ENCODE results near the gene EMC7.
"Not testable (repeated sequence)": the region's sequence is repeated elsewhere in the genome, so short reads cannot be mapped to it uniquely, and the experiment has no call there.

Gene EMC7

GRCh38 chr15:34120420-34120819 is 18.8 kb upstream of the EMC7 start:
- not testable (repeated sequence) for H3K9me3 ChIP-seq (ENCODE audit: control insufficient read depth, low read length); H3K27ac ChIP-seq (ENCODE audit: low read depth, low read length, severe bottlenecking); H3K4me1 ChIP-seq (ENCODE audit: control insufficient read depth, insufficient read depth, low read length, poor library complexity, severe bottlenecking); H3K36me3 ChIP-seq (ENCODE audit: control insufficient read depth, insufficient read depth, low read length); H3K4me3 ChIP-seq (ENCODE audit: extremely low read depth, insufficient read depth, low read length, poor library complexity, severe bottlenecking)
- no CpG with 5 or more reads among the region's 2 CpGs for WGBS, 2 experiments (ENCODE audit: insufficient coverage in 2 of 2)

GRCh38 chr15:34119291-34119690 is 17.6 kb upstream of the EMC7 start:
- no peaks in the 10 kb centered on the region for H3K4me1 ChIP-seq (ENCODE audit: control insufficient read depth, insufficient read depth, low read length, poor library complexity, severe bottlenecking)
- H3K27ac ChIP-seq (ENCODE audit: low read depth, low read length, severe bottlenecking): peak overlapping the region; percentile 5
- 83 to 100% methylated on average over 1 to 2 of the region's 4 CpGs for WGBS, 2 experiments (ENCODE audit: insufficient coverage in 2 of 2)
- H3K4me3 ChIP-seq (ENCODE audit: extremely low read depth, insufficient read depth, low read length, poor library complexity, severe bottlenecking): no peak overlapping the region
- H3K36me3 ChIP-seq (ENCODE audit: control insufficient read depth, insufficient read depth, low read length): no peaks in the 10 kb centered on the region
- H3K9me3 ChIP-seq (ENCODE audit: control insufficient read depth, low read length): no peaks in the 10 kb centered on the region

GRCh38 chr15:34116620-34117019 is 15.0 kb upstream of the EMC7 start:
- Histone ChIP-seq H3K36me3 (ENCODE audit: control insufficient read depth, insufficient read depth, low read length) (no peaks in the 10 kb centered on the region), H3K27ac (ENCODE audit: low read depth, low read length, severe bottlenecking) (no peak overlapping the region), H3K4me1 (ENCODE audit: control insufficient read depth, insufficient read depth, low read length, poor library complexity, severe bottlenecking) (no peaks in the 10 kb centered on the region), H3K4me3 (ENCODE audit: extremely low read depth, insufficient read depth, low read length, poor library complexity, severe bottlenecking) (no peak overlapping the region), H3K9me3 (ENCODE audit: control insufficient read depth, low read length) (no peaks in the 10 kb centered on the region)
- WGBS, 2 experiments (ENCODE audit: insufficient coverage in 2 of 2): 85 to 91% methylated on average over 2 of the region's 2 CpGs

GRCh38 chr15:34114739-34115138 is 13.1 kb upstream of the EMC7 start:
- no peaks in the 10 kb centered on the region for H3K4me1 ChIP-seq (ENCODE audit: control insufficient read depth, insufficient read depth, low read length, poor library complexity, severe bottlenecking)
- H3K4me3 ChIP-seq (ENCODE audit: extremely low read depth, insufficient read depth, low read length, poor library complexity, severe bottlenecking): no peak overlapping the region
- H3K9me3 ChIP-seq (ENCODE audit: control insufficient read depth, low read length): no peaks in the 10 kb centered on the region
- WGBS, 2 experiments (ENCODE audit: insufficient coverage in 2 of 2): 89 to 92% methylated on average over 3 of the region's 3 CpGs
- H3K36me3 ChIP-seq (ENCODE audit: control insufficient read depth, insufficient read depth, low read length): no peaks in the 10 kb centered on the region
- H3K27ac ChIP-seq (ENCODE audit: low read depth, low read length, severe bottlenecking): no peak overlapping the region

DNA sequence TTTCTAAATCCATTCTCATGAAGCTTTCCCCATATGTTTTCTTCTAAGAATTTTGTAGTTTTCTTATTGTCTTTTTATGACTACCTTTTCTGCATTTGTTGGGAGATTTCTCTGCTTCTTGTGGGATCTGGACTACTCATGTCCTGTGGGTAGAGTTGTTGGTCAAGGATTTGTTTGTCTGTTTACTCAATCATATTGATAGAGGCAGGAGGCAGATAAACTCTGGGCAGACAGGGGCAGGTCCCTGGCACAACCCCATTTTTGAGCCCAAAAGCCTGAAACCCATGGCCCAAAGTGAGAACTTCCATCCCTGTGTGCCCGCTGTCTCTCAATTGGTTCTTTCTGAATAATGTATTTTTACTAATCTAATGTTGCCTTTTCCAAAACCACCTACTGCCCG is 12.6 kb upstream of the EMC7 start:
- no peaks in the 10 kb centered on the region for H3K4me1 ChIP-seq (ENCODE audit: control insufficient read depth, insufficient read depth, low read length, poor library complexity, severe bottlenecking)
- H3K27ac ChIP-seq (ENCODE audit: low read depth, low read length, severe bottlenecking): no peak overlapping the region
- WGBS, 2 experiments (ENCODE audit: insufficient coverage in 2 of 2): no CpG with 5 or more reads among the region's 2 CpGs
- H3K4me3 ChIP-seq (ENCODE audit: extremely low read depth, insufficient read depth, low read length, poor library complexity, severe bottlenecking): no peak overlapping the region
- H3K9me3 ChIP-seq (ENCODE audit: control insufficient read depth, low read length): no peaks in the 10 kb centered on the region
- H3K36me3 ChIP-seq (ENCODE audit: control insufficient read depth, insufficient read depth, low read length): no peaks in the 10 kb centered on the region

- no peaks in the 10 kb centered on the region for H3K36me3 ChIP-seq (ENCODE audit: control insufficient read depth, insufficient read depth, low read length)
- no peak overlapping the region for H3K27ac ChIP-seq (ENCODE audit: low read depth, low read length, severe bottlenecking)
- WGBS, 2 experiments (ENCODE audit: insufficient coverage in 2 of 2): 79 to 80% methylated on average over 4 to 5 of the region's 6 CpGs
- no peaks in the 10 kb centered on the region for H3K4me1 ChIP-seq (ENCODE audit: control insufficient read depth, insufficient read depth, low read length, poor library complexity, severe bottlenecking)
- no peak overlapping the region for H3K4me3 ChIP-seq (ENCODE audit: extremely low read depth, insufficient read depth, low read length, poor library complexity, severe bottlenecking)
- no peaks in the 10 kb centered on the region for H3K9me3 ChIP-seq (ENCODE audit: control insufficient read depth, low read length)
Observed at GRCh38 chr15:34111488-34111887, 9.8 kb upstream of the EMC7 start.

DNA sequence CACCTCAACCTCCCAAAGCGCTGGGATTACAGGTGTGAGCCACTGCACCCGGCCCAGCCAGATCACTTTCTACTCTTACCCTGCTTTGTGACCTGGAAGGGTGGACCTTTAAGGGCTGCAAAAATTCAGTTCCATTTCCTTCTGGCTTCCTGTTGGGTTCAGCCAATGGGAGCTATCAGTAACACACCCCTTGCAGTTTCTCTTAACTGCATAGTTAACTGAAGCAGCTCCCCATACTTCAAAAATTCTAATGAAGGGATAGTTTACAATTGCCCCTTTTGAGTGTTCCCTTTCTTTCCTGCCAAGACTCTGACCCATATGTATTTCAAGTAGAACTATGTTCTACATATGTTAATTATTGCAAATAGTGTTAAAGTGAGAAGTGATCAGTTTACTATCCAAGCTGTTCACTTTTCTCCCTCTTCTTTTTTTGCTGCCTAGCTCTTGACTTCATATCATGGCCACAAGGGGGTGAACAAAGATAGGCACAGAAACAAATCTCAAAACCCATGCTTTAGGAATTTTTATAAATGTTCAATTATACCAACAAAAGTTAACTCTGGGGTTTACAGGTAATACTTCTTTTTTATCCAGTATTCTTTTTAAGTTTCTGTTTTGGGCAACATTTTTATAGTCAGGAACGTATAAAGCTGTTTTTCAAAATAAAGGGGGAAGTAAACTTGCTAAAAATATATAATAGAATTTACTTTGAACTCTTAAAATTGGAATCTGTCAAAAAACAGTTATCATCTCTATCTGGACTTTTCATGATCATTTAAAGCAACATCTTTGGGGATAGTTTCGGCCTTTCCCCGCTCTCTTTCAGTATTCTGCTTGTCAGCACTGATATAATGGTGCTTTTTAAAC is 8.4 kb upstream of the EMC7 start:
- Histone ChIP-seq H3K4me1 (ENCODE audit: control insufficient read depth, insufficient read depth, low read length, poor library complexity, severe bottlenecking) (no peaks in the 10 kb centered on the region), H3K27ac (ENCODE audit: low read depth, low read length, severe bottlenecking) (no peak overlapping the region), H3K4me3 (ENCODE audit: extremely low read depth, insufficient read depth, low read length, poor library complexity, severe bottlenecking) (no peak overlapping the region), H3K9me3 (ENCODE audit: control insufficient read depth, low read length) (no peaks in the 10 kb centered on the region), H3K36me3 (ENCODE audit: control insufficient read depth, insufficient read depth, low read length) (no peaks in the 10 kb centered on the region)
- WGBS, 2 experiments (ENCODE audit: insufficient coverage in 2 of 2): 100% methylated on average over 1 of the region's 5 CpGs

DNA sequence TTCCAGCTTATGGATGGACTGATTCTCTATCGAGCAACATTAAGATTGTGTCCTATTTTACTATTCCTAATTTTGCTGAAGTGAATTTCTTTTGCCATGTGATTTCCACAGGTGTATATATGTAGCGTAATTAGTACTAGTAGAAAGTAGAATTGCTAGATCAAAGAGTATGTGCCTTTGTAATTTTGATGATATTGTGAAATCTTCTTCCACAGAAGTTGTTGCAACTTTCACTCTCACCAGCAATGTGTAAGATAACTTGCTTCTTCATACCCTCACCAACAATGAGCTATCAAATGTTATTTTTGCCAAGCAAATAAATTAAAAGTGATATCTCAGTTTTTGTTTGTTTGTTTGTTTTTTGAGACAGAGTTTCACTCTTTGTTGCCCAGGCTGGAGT is 5.7 kb upstream of the EMC7 start:
- H3K4me3 ChIP-seq (ENCODE audit: extremely low read depth, insufficient read depth, low read length, poor library complexity, severe bottlenecking): no peak overlapping the region

GRCh38 chr15:34106423-34106822 is 4.8 kb upstream of the EMC7 start:
- WGBS, 2 experiments (ENCODE audit: insufficient coverage in 2 of 2): no CpG with 5 or more reads among the region's 1 CpG
- Histone ChIP-seq H3K4me3 (ENCODE audit: extremely low read depth, insufficient read depth, low read length, poor library complexity, severe bottlenecking) (no peak overlapping the region), H3K36me3 (ENCODE audit: control insufficient read depth, insufficient read depth, low read length) (no peaks in the 10 kb centered on the region), H3K4me1 (ENCODE audit: control insufficient read depth, insufficient read depth, low read length, poor library complexity, severe bottlenecking) (no peaks in the 10 kb centered on the region), H3K9me3 (ENCODE audit: control insufficient read depth, low read length) (peaks cover 5% of the 10 kb centered on the region), H3K27ac (ENCODE audit: low read depth, low read length, severe bottlenecking) (no peak overlapping the region)

More for the DNA sequence above, 5.7 kb upstream of the EMC7 start:
- Histone ChIP-seq H3K4me1 (ENCODE audit: control insufficient read depth, insufficient read depth, low read length, poor library complexity, severe bottlenecking) (no peaks in the 10 kb centered on the region), H3K36me3 (ENCODE audit: control insufficient read depth, insufficient read depth, low read length) (no peaks in the 10 kb centered on the region), H3K9me3 (ENCODE audit: control insufficient read depth, low read length) (peaks cover 5% of the 10 kb centered on the region), H3K27ac (ENCODE audit: low read depth, low read length, severe bottlenecking) (no peak overlapping the region)
- no CpG with 5 or more reads among the region's 2 CpGs for WGBS, 2 experiments (ENCODE audit: insufficient coverage in 2 of 2)

DNA sequence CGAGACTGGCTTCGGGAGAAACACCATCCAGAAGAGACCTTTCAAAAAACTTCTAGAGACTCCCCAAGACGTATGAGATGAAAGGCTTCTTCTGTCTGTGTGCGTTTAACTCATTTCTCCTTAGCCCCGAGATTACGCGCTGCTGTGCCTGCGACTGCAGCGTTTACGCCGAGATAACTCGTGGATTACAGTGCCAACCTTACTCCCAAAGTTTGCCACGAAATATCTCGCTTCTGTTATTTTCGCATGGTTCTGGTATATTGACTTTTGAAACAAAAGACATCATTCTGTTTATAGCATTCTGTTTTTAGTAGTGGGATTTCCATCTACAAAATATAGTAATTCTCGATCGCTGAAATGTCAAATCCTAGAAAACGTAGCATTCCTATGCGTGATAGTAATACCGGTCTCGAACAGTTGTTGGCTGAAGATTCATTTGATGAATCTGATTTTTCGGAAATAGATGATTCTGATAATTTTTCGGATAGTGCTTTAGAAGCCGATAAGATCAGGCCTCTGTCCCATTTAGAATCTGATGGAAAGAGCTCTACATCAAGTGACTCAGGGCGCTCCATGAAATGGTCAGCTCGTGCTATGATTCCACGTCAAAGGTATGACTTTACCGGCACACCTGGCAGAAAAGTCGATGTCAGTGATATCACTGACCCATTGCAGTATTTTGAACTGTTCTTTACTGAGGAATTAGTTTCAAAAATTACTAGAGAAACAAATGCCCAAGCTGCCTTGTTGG is 688 bp upstream of the EMC7 start:
- 41 to 49% methylated on average over 18 to 23 of the region's 29 CpGs for WGBS, 2 experiments (ENCODE audit: insufficient coverage in 2 of 2)
- Histone ChIP-seq H3K4me3 (ENCODE audit: extremely low read depth, insufficient read depth, low read length, poor library complexity, severe bottlenecking) (peak overlapping the region; percentile 90), H3K36me3 (ENCODE audit: control insufficient read depth, insufficient read depth, low read length) (peaks cover 11% of the 10 kb centered on the region), H3K4me1 (ENCODE audit: control insufficient read depth, insufficient read depth, low read length, poor library complexity, severe bottlenecking) (peaks cover 6% of the 10 kb centered on the region), H3K9me3 (ENCODE audit: control insufficient read depth, low read length) (peaks cover 5% of the 10 kb centered on the region), H3K27ac (ENCODE audit: low read depth, low read length, severe bottlenecking) (peak overlapping the region; percentile 47)

DNA sequence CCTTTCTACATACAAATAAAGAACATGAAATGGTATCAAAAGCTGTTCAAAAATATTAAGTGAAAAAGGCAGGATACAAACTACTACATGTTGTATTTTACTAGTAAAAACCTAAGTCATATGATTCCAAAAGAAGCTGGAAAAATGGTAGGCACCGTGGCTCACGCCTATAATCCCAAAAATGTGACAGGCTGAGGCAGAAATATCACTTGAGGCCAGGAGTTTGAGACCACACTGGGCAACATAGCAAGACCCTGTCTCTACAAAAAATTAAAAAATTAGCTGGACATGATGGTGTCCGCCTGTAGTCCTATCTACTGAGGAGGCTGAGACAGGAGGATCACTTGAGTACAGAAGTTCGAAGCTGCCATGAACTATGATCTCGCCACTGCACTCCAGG is 1.7 kb downstream of the EMC7 start:
- Histone ChIP-seq H3K4me1 (ENCODE audit: control insufficient read depth, insufficient read depth, low read length, poor library complexity, severe bottlenecking) (peaks cover 6% of the 10 kb centered on the region), H3K4me3 (ENCODE audit: extremely low read depth, insufficient read depth, low read length, poor library complexity, severe bottlenecking) (no peak overlapping the region), H3K9me3 (ENCODE audit: control insufficient read depth, low read length) (peaks cover 5% of the 10 kb centered on the region), H3K36me3 (ENCODE audit: control insufficient read depth, insufficient read depth, low read length) (peaks cover 20% of the 10 kb centered on the region), H3K27ac (ENCODE audit: low read depth, low read length, severe bottlenecking) (no peak overlapping the region)
- 92 to 94% methylated on average over 2 to 5 of the region's 5 CpGs for WGBS, 2 experiments (ENCODE audit: insufficient coverage in 2 of 2)
